B cell (primary cell): ENCODE data around the gene SCAMP3. TPM values are rescaled to one million over a fixed set of nuclear protein-coding genes. Genes with fewer than 3 reads are reported as not detected.

ENCODE experiments used
- ATAC-seq: fragments of 200-7000 bp; cut with Tn5 transposase; one replicate; pipeline ENCODE4 v1.10.0; 2021; ENCODE audit warnings: low read depth, mild to moderate bottlenecking, moderate number of reproducible peaks, moderate library complexity
- CTCF ChIA-PET: fragments of 350-600 bp; sonication (Branson Sonifier 250); formaldehyde crosslinking; loops from one replicate; lab custom pipeline; 2021; ENCODE audit warnings: antibody characterized with exemption, inconsistent platforms; lab: Charles Lee
- POLR2A ChIA-PET: fragments of 350-600 bp; sonication (Branson Sonifier 250); formaldehyde crosslinking; loops from one replicate; lab custom pipeline; 2021; ENCODE audit warnings: antibody characterized with exemption; lab: Charles Lee
- DNase-seq: peaks from one replicate; pipeline ENCODE4 v3.0.0; 2013
- H2AFZ ChIP-seq: 2 replicates; pipeline ENCODE4 v1.6.1; 2012; ENCODE audit warnings: mild to moderate bottlenecking, low read depth, low read length; ENCODE audit not compliant: insufficient read depth, poor library complexity, severe bottlenecking
- H3K27ac ChIP-seq, 2 donors: 1 replicate in 1 of 2; 2 replicates in 1 of 2; pipeline ENCODE4 v1.5.1; 2012 to 2013; ENCODE audit warnings: low read length in 2 of 2, mild to moderate bottlenecking in 2 of 2, moderate library complexity in 1 of 2
- H3K27me3 ChIP-seq, 4 experiments: fragments of 200-600 bp in 1 of 4; sonication (generic) in 1 of 4; replicated peaks in 1 of 4; 1 replicate in 2 of 4; 2 replicates in 2 of 4; pipeline versions ENCODE4 v1.6.1 to v1.7.0; 2013 to 2016; ENCODE audit warnings: low read length in 3 of 4, mild to moderate bottlenecking in 2 of 4, mixed read lengths in 1 of 4, moderate library complexity in 1 of 4; ENCODE audit not compliant: insufficient read depth in 4 of 4, control insufficient read depth in 3 of 4; ENCODE audit errors: control extremely low read depth in 1 of 4
- H3K36me3 ChIP-seq, 2 experiments: replicated peaks in 1 of 2; 1 replicate in 1 of 2; 2 replicates in 1 of 2; pipeline versions ENCODE4 v1.6.1 to v1.7.1; 2013; ENCODE audit warnings: low read length in 1 of 2; ENCODE audit not compliant: insufficient read depth in 2 of 2, control insufficient read depth in 1 of 2; ENCODE audit errors: control extremely low read depth in 1 of 2, extremely low read depth in 1 of 2
- H3K4me1 ChIP-seq, 2 donors: fragments of 200-600 bp in 1 of 2; sonication (generic) in 1 of 2; 1 replicate in 1 of 2; 2 replicates in 1 of 2; pipeline versions ENCODE4 v1.5.1 to v1.6.1; 2013 to 2017; ENCODE audit warnings: low read length in 2 of 2; ENCODE audit not compliant: control insufficient read depth in 2 of 2, insufficient read depth in 2 of 2
- H3K4me2 ChIP-seq: replicated peaks from 2 replicates; pipeline ENCODE3; 2012; ENCODE audit warnings: mild to moderate bottlenecking, low read depth, low read length; ENCODE audit not compliant: poor library complexity, severe bottlenecking
- H3K4me3 ChIP-seq, 5 experiments: fragments of 200-600 bp in 1 of 5; sonication (generic) in 1 of 5; 1 replicate in 3 of 5; 2 replicates in 2 of 5; pipeline versions ENCODE4 v1.5.1 to v1.7.0; 2011 to 2016; ENCODE audit warnings: low read length in 4 of 5, mild to moderate bottlenecking in 4 of 5, low read depth in 2 of 5, control low read depth in 1 of 5, moderate library complexity in 1 of 5; ENCODE audit not compliant: insufficient read depth in 1 of 5; ENCODE audit errors: control extremely low read depth in 1 of 5, extremely low read depth in 1 of 5
- H3K79me2 ChIP-seq: fragments of 200-600 bp; sonication (generic); one replicate; pipeline ENCODE4 v1.6.0; 2016; ENCODE audit warnings: low read length; ENCODE audit not compliant: control insufficient read depth, insufficient read depth
- H3K9ac ChIP-seq: fragments of 200-600 bp; sonication (generic); 2 replicates; pipeline ENCODE4 v1.6.1; 2017; ENCODE audit warnings: mild to moderate bottlenecking, low read length, moderate library complexity
- H3K9me3 ChIP-seq, 3 donors: one replicate each; pipeline versions ENCODE4 v1.6.1 to v1.7.1; 2013; ENCODE audit warnings: low read length in 2 of 3; ENCODE audit not compliant: control insufficient read depth in 2 of 3, insufficient read depth in 1 of 3; ENCODE audit errors: control extremely low read depth in 1 of 3
- H4K20me1 ChIP-seq: 2 replicates; pipeline ENCODE4 v1.6.0; 2012; ENCODE audit warnings: mild to moderate bottlenecking, low read length; ENCODE audit not compliant: insufficient read depth, control insufficient read depth, poor library complexity, severe bottlenecking
- H3K27ac Mint-ChIP-seq: one replicate; pipeline ENCODE4 v1.8.0; 2021; ENCODE audit warnings: mixed read lengths
- H3K27me3 Mint-ChIP-seq: one replicate; pipeline ENCODE4 v1.8.0; 2021; ENCODE audit warnings: mixed read lengths
- H3K4me1 Mint-ChIP-seq: one replicate; pipeline ENCODE4 v1.8.0; 2021; ENCODE audit warnings: mixed read lengths
- H3K4me3 Mint-ChIP-seq: one replicate; pipeline ENCODE4 v1.8.0; 2021; ENCODE audit warnings: mixed read lengths
- H3K9me3 Mint-ChIP-seq: one replicate; pipeline ENCODE4 v1.8.0; 2022; ENCODE audit warnings: mixed read lengths; ENCODE audit not compliant: insufficient read depth
- CTCF ChIP-seq: fragments of 200-600 bp; IDR thresholded peaks from one replicate; pipeline ENCODE4 v1.8.0; 2022; ENCODE audit warnings: antibody characterized with exemption, mild to moderate bottlenecking
- EZH2 ChIP-seq: IDR thresholded peaks from 2 replicates; pipeline ENCODE4 v1.6.1; 2012; ENCODE audit warnings: borderline replicate concordance, low read depth, mild to moderate bottlenecking, moderate library complexity, low read length; ENCODE audit not compliant: insufficient read depth, poor library complexity, severe bottlenecking
- WGBS: methylation state at CpG from one replicate; pipeline ENCODE4 v1.1.5; 2013; ENCODE audit warnings: missing lambda C conversion rate; ENCODE audit not compliant: insufficient coverage; 5-methylcytosine and 5-hydroxymethylcytosine counted together
- intact Hi-C: fragments of 100-400 bp; cut with micrococcal nuclease; formaldehyde crosslinking; loops from one replicate; pipeline ENCODE4 v1.10.0; 2022
- polyA plus RNA-seq: library from polyadenylated mRNA; depleted of rRNA; stranded (reverse); fragments of >200 nt; gene quantifications from 2 replicates; pipeline ENCODE4 v1.2.3, GENCODE V29; 2012
- total RNA-seq, 2 donors: library from RNA; stranded (reverse); fragments of 120-200 nt in 1 of 2; gene quantifications; 1 replicate in 1 of 2; 2 replicates in 1 of 2; pipeline versions ENCODE4 v1.2.3 to v1.2.4, GENCODE V29; 2013 to 2022

The SCAMP3 gene
- total and polyA plus RNA-seq, 2 donors (not counting 1 experiment from before 2014, with no cell fraction given), result 79.8 to 107 TPM

GRCh38 chr1:155297384-155297783 is 35.2 kb upstream of the SCAMP3 start:
- CTCF ChIA-PET, result interaction anchor here (1.6 kb wide), 1 partner anchor 47 kb away, joined by 5 read pairs; no protein-coding TSS in a partner anchor
- TF ChIP-seq EZH2 (no peak), CTCF (no peak)
- POLR2A ChIA-PET, result no interaction called here
- DNase-seq (no peak), ATAC-seq (no peak)
- Mint-ChIP-seq H3K4me3 (no peak overlapping the region), H3K9me3 (no peaks in the 10 kb centered on the region), H3K27ac (no peak overlapping the region), H3K4me1 (peaks cover 10% of the 10 kb centered on the region), H3K27me3 (peaks cover 33% of the 10 kb centered on the region)
- 72% methylated on average over 6 of the region's 7 CpGs for WGBS
- peaks cover 0 to 26% (median 15%) of the 10 kb centered on the region in 4 experiments for H3K27me3 ChIP-seq
- H3K9ac ChIP-seq, result no peak overlapping the region
- H3K4me2 ChIP-seq, result no peak overlapping the region
- no peaks in the 10 kb centered on the region for H3K36me3 ChIP-seq
- H3K27ac ChIP-seq, result no peak overlapping the region
- H3K4me3 ChIP-seq, result no peak overlapping the region
- H4K20me1 ChIP-seq, result no peaks in the 10 kb centered on the region
- H3K9me3 ChIP-seq, result peaks cover 0 to 2% (median 0%) of the 10 kb centered on the region in 3 donors
- intact Hi-C loops, result no loop called here
- no peaks in the 10 kb centered on the region for H3K79me2 ChIP-seq
- H2AFZ ChIP-seq, result no peak overlapping the region
- H3K4me1 ChIP-seq, result peaks cover 7 to 10% of the 10 kb centered on the region in 2 donors

GRCh38 chr1:155296661-155297060 is 34.5 kb upstream of the SCAMP3 start:
- no peak for ATAC-seq
- no peak overlapping the region for H3K9ac ChIP-seq
- H3K36me3 ChIP-seq, result no peaks in the 10 kb centered on the region
- Mint-ChIP-seq H3K27ac (no peak overlapping the region), H3K4me3 (no peak overlapping the region), H3K4me1 (peaks cover 10% of the 10 kb centered on the region), H3K27me3 (peaks cover 34% of the 10 kb centered on the region), H3K9me3 (no peaks in the 10 kb centered on the region)
- DNase-seq, result no peak
- H3K4me1 ChIP-seq, result peaks cover 7 to 10% of the 10 kb centered on the region in 2 donors
- ChIA-PET POLR2A (no interaction called here), CTCF (interaction anchor here (1.6 kb wide), 1 partner anchor 46 kb away, joined by 5 read pairs; no protein-coding TSS in a partner anchor)
- peaks cover 0 to 26% (median 15%) of the 10 kb centered on the region in 4 experiments for H3K27me3 ChIP-seq
- no peak overlapping the region for H3K4me2 ChIP-seq
- WGBS, result 95% methylated on average over 3 of the region's 3 CpGs
- H3K79me2 ChIP-seq, result no peaks in the 10 kb centered on the region
- intact Hi-C loops, result no loop called here
- no peak overlapping the region for H3K27ac ChIP-seq
- H2AFZ ChIP-seq, result no peak overlapping the region
- H3K4me3 ChIP-seq, result no peak overlapping the region
- H4K20me1 ChIP-seq, result no peaks in the 10 kb centered on the region
- no peak for TF ChIP-seq CTCF
- no peak for TF ChIP-seq EZH2
- peaks cover 0 to 2% (median 0%) of the 10 kb centered on the region in 3 donors for H3K9me3 ChIP-seq
